Measurements from ENCODE around the gene PPM1L. TPM values are rescaled to one million over a fixed set of nuclear protein-coding genes. Genes with fewer than 3 reads are reported as not detected.

PPM1L gene
- total RNA-seq, 1 donor = 0.86 TPM

DNA sequence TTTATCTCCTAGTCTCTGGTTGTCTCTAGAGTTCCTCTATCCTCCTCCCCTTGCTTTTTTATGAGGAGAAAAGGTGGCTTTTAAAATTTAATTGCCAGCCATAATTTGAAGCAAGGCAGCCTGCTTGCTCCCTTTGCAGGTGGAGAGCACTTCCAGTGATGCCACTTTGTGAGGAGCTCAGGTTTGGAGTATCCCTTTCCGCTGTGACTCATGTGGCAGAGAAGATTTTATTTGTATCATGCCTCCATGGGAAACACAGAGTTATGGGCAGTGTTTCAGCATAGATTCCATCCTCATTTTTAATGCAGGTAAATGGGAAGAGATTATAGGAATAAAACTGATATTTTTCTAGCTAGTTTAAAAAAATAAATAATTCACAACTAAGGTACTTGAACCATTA lies 7.0 kb downstream of the PPM1L start:
- TF ChIP-seq, protein P1, sequence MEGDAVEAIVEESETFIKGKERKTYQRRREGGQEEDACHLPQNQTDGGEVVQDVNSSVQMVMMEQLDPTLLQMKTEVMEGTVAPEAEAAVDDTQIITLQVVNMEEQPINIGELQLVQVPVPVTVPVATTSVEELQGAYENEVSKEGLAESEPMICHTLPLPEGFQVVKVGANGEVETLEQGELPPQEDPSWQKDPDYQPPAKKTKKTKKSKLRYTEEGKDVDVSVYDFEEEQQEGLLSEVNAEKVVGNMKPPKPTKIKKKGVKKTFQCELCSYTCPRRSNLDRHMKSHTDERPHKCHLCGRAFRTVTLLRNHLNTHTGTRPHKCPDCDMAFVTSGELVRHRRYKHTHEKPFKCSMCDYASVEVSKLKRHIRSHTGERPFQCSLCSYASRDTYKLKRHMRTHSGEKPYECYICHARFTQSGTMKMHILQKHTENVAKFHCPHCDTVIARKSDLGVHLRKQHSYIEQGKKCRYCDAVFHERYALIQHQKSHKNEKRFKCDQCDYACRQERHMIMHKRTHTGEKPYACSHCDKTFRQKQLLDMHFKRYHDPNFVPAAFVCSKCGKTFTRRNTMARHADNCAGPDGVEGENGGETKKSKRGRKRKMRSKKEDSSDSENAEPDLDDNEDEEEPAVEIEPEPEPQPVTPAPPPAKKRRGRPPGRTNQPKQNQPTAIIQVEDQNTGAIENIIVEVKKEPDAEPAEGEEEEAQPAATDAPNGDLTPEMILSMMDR (IDR thresholded peaks at IDR 0.05; ENCODE audit: insufficient read depth, low read depth, low read length) = no peak

DNA sequence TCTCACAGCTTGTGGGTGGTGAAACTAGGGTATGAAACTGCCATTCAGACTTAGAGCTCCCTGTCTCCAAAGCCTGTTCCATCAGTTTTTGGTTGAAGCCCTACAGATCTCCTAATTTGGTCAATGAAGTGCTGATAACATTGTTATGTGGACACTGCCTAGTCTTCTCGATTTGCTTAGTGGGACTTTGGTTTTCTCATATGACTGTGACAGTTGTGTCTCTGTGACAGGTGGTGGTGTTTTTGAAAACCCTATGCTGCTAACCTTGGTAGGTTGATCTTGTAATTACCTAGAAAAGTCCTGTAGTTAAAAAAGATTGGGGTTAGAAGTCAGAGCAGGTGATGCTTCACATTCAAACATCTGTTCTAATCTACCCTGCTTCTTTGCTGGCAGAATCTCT lies 9.2 kb downstream of the PPM1L start:
- no peak for DNase-seq (ENCODE audit: low read depth)
- TF ChIP-seq, protein P1 (IDR thresholded peaks at IDR 0.05; ENCODE audit: insufficient read depth, low read depth, low read length) = no peak
- H3K4me3 ChIP-seq (ENCODE audit: low read depth, low read length) = no peak overlapping the region

More for the DNA sequence above, 7.0 kb downstream of the PPM1L start:
- no peak for DNase-seq (ENCODE audit: low read depth)
- no peak overlapping the region for H3K4me3 ChIP-seq (ENCODE audit: low read depth, low read length)

DNA sequence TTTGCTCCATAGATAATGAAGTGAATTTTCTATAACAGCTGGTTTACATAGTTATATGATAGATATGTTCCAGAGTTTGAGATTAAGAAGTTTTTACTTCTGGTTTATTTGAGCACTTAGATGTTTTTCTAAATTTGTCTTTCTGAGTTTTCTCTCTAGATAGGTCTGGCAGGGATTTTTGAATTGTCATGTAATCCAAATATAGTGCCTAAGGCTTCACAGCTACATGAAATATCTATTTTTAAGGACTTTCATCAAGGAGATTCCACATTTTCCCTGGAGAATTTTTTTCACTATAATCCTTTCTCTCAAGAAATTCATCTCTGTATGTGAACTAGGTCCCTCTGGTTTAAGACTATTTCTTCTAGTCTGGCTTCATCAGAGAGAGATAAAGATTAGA lies 12.0 kb downstream of the PPM1L start:
- H3K4me3 ChIP-seq (ENCODE audit: low read depth, low read length) = no peak overlapping the region
- TF ChIP-seq, protein P1 (IDR thresholded peaks at IDR 0.05; ENCODE audit: insufficient read depth, low read depth, low read length) = no peak
- no peak for DNase-seq (ENCODE audit: low read depth)

GRCh38 chr3:160768918-160769317 lies 12.9 kb downstream of the PPM1L start:
- DNase-seq (ENCODE audit: low read depth) = no peak
- TF ChIP-seq, protein P1 (IDR thresholded peaks at IDR 0.05; ENCODE audit: insufficient read depth, low read depth, low read length) = no peak
- no peak overlapping the region for H3K4me3 ChIP-seq (ENCODE audit: low read depth, low read length)

DNA sequence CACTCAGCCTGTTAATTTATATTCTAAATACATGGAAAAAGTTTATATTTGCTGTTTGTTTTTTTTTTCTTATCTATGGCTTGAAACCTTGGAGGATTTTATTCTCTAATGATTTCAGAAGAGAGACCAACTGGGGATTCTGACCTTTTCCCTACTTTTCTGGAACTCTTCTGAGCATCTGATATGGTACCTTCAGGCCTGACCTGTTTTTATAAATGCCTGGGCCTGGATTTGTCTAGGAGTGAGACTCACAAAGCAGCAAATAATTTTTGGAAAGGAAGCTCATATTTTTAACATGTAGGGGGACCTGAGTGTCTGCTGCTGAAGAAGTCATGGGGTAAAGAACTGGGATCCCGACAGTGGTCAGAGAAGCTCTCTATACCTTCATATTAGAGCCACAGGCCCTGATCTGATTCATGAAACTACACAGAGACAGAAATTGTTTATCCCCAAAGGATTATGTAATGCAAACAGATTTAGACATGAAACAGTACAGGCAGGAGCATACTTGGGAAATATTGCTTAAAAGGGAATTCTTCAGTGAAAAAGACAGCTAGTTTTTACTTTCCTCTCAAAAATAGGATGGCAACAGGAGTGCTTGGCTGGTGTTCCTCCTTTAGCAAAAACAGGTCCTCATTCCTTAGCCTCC lies 15.9 kb downstream of the PPM1L start:
- TF ChIP-seq, protein P1 (IDR thresholded peaks at IDR 0.05; ENCODE audit: insufficient read depth, low read depth, low read length) = no peak
- H3K4me3 ChIP-seq (ENCODE audit: low read depth, low read length) = no peak overlapping the region
- DNase-seq (ENCODE audit: low read depth) = peak; percentile 40

DNA sequence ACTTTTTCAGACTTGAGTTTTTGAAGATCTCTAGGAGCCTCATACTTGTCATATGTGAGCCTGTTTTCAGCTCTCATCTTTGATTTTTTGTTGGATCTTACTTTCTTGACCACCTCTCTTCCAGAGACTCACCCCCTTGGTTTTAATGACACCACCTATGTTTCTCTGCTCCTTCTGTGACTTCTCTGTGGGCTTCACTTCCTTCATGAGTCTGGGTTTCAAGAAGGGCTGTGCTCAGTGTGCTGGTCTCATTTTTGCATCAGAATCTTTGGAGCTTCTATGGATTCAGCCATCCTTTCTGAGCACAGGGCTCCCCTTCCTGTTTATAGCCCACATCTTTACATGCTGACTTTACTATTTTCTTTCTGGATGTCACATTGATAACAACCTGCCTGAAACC lies 17.7 kb downstream of the PPM1L start:
- DNase-seq (ENCODE audit: low read depth) = no peak
- H3K4me3 ChIP-seq (ENCODE audit: low read depth, low read length) = no peak overlapping the region
- TF ChIP-seq, protein P1 (IDR thresholded peaks at IDR 0.05; ENCODE audit: insufficient read depth, low read depth, low read length) = no peak

DNA sequence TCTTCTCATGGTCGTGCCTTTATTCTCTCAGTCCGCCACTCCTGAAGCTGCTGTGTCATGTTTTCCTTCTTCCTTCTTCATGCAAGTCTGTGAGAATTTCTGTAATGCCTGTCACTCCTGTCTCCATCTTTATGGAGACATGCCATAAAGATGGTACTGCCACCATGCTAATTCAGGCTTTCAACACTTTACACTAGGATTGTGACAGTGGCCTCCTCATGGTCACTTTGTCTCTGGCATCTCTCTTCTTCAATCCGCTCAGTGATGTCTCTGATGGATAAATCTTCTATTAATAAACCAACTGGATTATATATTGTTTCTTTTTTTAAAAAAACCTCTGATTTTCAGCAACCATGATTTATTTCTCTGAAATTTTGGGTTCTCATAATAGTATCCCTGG lies 18.1 kb downstream of the PPM1L start:
- TF ChIP-seq, protein P1 (IDR thresholded peaks at IDR 0.05; ENCODE audit: insufficient read depth, low read depth, low read length) = no peak
- no peak for DNase-seq (ENCODE audit: low read depth)
- no peak overlapping the region for H3K4me3 ChIP-seq (ENCODE audit: low read depth, low read length)

Data from fibroblast of villous mesenchyme (primary cell).